Liver (tissue), 2 donors: ENCODE measurements around the gene CD180.

Source experiments
- CTCF ChIP-seq: fragments of 150-350 bp; IDR thresholded peaks from 2 replicates; pipeline ENCODE4 v1.5.1; 2017; ENCODE audit warnings: improper control_type of control experiment, low read depth, low read length; ENCODE audit not compliant: missing input control
- REST ChIP-seq: IDR thresholded peaks from 2 replicates; pipeline ENCODE4 v1.6.1; 2016; ENCODE audit warnings: antibody characterized with exemption, mild to moderate bottlenecking
- donor health status: healthy.

GRCh38 chr5:67240065-67240464 is 43.5 kb upstream of the CD180 start:
- no peak for TF ChIP-seq CTCF
- TF ChIP-seq REST: no peak
